RPMI7951 (cell line): ENCODE measurements around the gene SLC4A7. TPM values are rescaled to one million over a fixed set of nuclear protein-coding genes. Genes with fewer than 3 reads are reported as not detected.
A peak's percentile ranks its signal among the peaks of the same experiment; 100 is the strongest.
"Not testable (repeated sequence)": the region's sequence is repeated elsewhere in the genome, so short reads cannot be mapped to it uniquely, and the experiment has no call there.

Experiments
- DNase-seq: peaks from one replicate; pipeline ENCODE4 v3.0.0-alpha.2; 2012; ENCODE audit warnings: low read depth
- total RNA-seq: library from RNA; depleted of rRNA; stranded (reverse); fragments of >200 nt; shearing (Covaris generic); gene quantifications from 2 replicates; pipeline ENCODE4 v1.2.3, GENCODE V29; 2014; rRNA removed

The SLC4A7 gene
- total RNA-seq: 29.6 and 32.1 TPM in 2 replicates

- DNase-seq: peak; percentile 95
These were observed at the start of gene SLC4A7 for GRCh38 chr3:27484015-27484844. TSS of gene SLC4A7 (minus strand) at chr3:27484384. CDS start at chr3:27484126, 258 bp downstream.

GRCh38 chr3:27533261-27533607 lies 49.0 kb upstream of the SLC4A7 start:
- peak; percentile 36 for DNase-seq

- no peak for DNase-seq
These were observed 48.5 kb upstream of the SLC4A7 start for GRCh38 chr3:27532426-27533260.

GRCh38 chr3:27531193-27531751 lies 47.1 kb upstream of the SLC4A7 start:
- not testable (repeated sequence) for DNase-seq

- no peak for DNase-seq
These were observed 44.6 kb upstream of the SLC4A7 start for GRCh38 chr3:27528791-27529190.

GRCh38 chr3:27526614-27527315 lies 42.6 kb upstream of the SLC4A7 start:
- DNase-seq: no peak

- no peak for DNase-seq
These were observed 37.7 kb upstream of the SLC4A7 start for GRCh38 chr3:27521872-27522265.

GRCh38 chr3:27521179-27521871 lies 37.1 kb upstream of the SLC4A7 start:
- DNase-seq: peak; percentile 87

- no peak for DNase-seq
These were observed 27.7 kb upstream of the SLC4A7 start for GRCh38 chr3:27511724-27512422.

- no peak for DNase-seq
These were observed 25.2 kb upstream of the SLC4A7 start for GRCh38 chr3:27509376-27509775.

GRCh38 chr3:27508424-27508823 lies 24.2 kb upstream of the SLC4A7 start:
- no peak for DNase-seq

GRCh38 chr3:27507515-27508266 lies 23.5 kb upstream of the SLC4A7 start:
- no peak for DNase-seq

GRCh38 chr3:27507111-27507510 lies 22.9 kb upstream of the SLC4A7 start:
- no peak for DNase-seq

GRCh38 chr3:27504749-27505148 lies 20.6 kb upstream of the SLC4A7 start:
- DNase-seq: no peak

- DNase-seq: peak; percentile 85
These were observed 19.3 kb upstream of the SLC4A7 start for GRCh38 chr3:27503526-27503925.

- no peak for DNase-seq
These were observed 17.6 kb upstream of the SLC4A7 start for GRCh38 chr3:27501759-27502158.

GRCh38 chr3:27500986-27501385 lies 16.8 kb upstream of the SLC4A7 start:
- no peak for DNase-seq

- no peak for DNase-seq
These were observed 15.9 kb upstream of the SLC4A7 start for GRCh38 chr3:27500035-27500434.

- DNase-seq: no peak
These were observed 10.6 kb upstream of the SLC4A7 start for GRCh38 chr3:27494784-27495183.

GRCh38 chr3:27488821-27489220 lies 4.6 kb upstream of the SLC4A7 start:
- DNase-seq: no peak
